HEK293 (cell line): ENCODE results near the gene CDCA3.

Experiments
- CTCF ChIA-PET: fragments of 350-600 bp; formaldehyde crosslinking; extraction: SDS; loops from one replicate; lab custom pipeline; 2021; ENCODE audit warnings: antibody characterized with exemption; lab: Yijun Ruan, JAX
- POLR2A ChIA-PET: fragments of 300-600 bp; formaldehyde crosslinking; extraction: SDS; loops from one replicate; lab custom pipeline; 2020; ENCODE audit warnings: antibody characterized with exemption, inconsistent platforms; lab: Yijun Ruan, JAX
- H3K27ac ChIP-seq: fragments of 200-500 bp; sonication (Bioruptor generic); 2 replicates; pipeline ENCODE4 v1.5.1; 2014; ENCODE audit warnings: low read depth, low read length, control low read depth, inconsistent platforms; ENCODE audit errors: extremely low read depth
- H3K36me3 ChIP-seq, 2 experiments: fragments of 200-500 bp in 1 of 2; sonication (Bioruptor generic) in 1 of 2; 1 replicate in 1 of 2; 2 replicates in 1 of 2; pipeline ENCODE4 v1.5.1; 2014 to 2017; ENCODE audit warnings: inconsistent platforms in 2 of 2, low read length in 2 of 2; ENCODE audit not compliant: control insufficient read depth in 2 of 2, insufficient read depth in 1 of 2
- H3K4me1 ChIP-seq: fragments of 200-500 bp; sonication (Bioruptor generic); 2 replicates; pipeline ENCODE4 v1.5.1; 2014; ENCODE audit warnings: mild to moderate bottlenecking, low read length, inconsistent platforms; ENCODE audit not compliant: control insufficient read depth, insufficient read depth
- H3K4me3 ChIP-seq: 2 replicates; pipeline ENCODE4 v1.5.1; 2011; ENCODE audit warnings: low read depth, mild to moderate bottlenecking, control low read depth, low read length, moderate library complexity
- H3K9me3 ChIP-seq: fragments of 200-500 bp; sonication (Bioruptor generic); 2 replicates; pipeline ENCODE4 v1.5.1; 2014; ENCODE audit warnings: low read depth, low read length, inconsistent platforms; ENCODE audit not compliant: control insufficient read depth, insufficient read depth
- GFI1B ChIP-seq: fragments of 450-650 bp; formaldehyde crosslinking; IDR thresholded peaks from 2 replicates; pipeline ENCODE4 v1.5.1; 2016; ENCODE audit warnings: missing biosample characterization, missing genetic modification characterization
- KLF8 ChIP-seq: fragments of 450-650 bp; formaldehyde crosslinking; IDR thresholded peaks from 2 replicates; pipeline ENCODE4 v1.5.1; 2016; ENCODE audit warnings: missing biosample characterization, missing genetic modification characterization
- TCF7L2 ChIP-seq: IDR thresholded peaks from 2 replicates; pipeline ENCODE4 v1.6.1; 2011; ENCODE audit warnings: low read depth, mild to moderate bottlenecking, inconsistent platforms, low read length, moderate library complexity, borderline replicate concordance
- ZBTB48 ChIP-seq: fragments of 450-650 bp; formaldehyde crosslinking; IDR thresholded peaks from 2 replicates; pipeline ENCODE4 v1.5.1; 2016; ENCODE audit warnings: missing biosample characterization, missing genetic modification characterization
- ZFP41 ChIP-seq: fragments of 450-650 bp; formaldehyde crosslinking; IDR thresholded peaks from 2 replicates; pipeline ENCODE4 v1.5.1; 2016; ENCODE audit warnings: missing biosample characterization, missing genetic modification characterization, borderline replicate concordance
- ZNF280D ChIP-seq: fragments of 450-650 bp; formaldehyde crosslinking; IDR thresholded peaks from 2 replicates; pipeline ENCODE4 v1.5.1; 2016; ENCODE audit warnings: missing biosample characterization, missing genetic modification characterization
- ZNF302 ChIP-seq: fragments of 450-650 bp; formaldehyde crosslinking; IDR thresholded peaks from 2 replicates; pipeline ENCODE4 v1.5.1; 2016; ENCODE audit warnings: missing biosample characterization, missing genetic modification characterization, low read depth
- ZNF37A ChIP-seq: fragments of 450-650 bp; IDR thresholded peaks from 2 replicates; pipeline ENCODE4 v1.5.1; 2018; ENCODE audit warnings: missing biosample characterization, missing genetic modification characterization
- ZNF610 ChIP-seq: fragments of 450-650 bp; formaldehyde crosslinking; IDR thresholded peaks from 2 replicates; pipeline ENCODE4 v1.5.1; 2016; ENCODE audit warnings: missing biosample characterization, missing genetic modification characterization, borderline replicate concordance
- ZNF629 ChIP-seq: fragments of 450-650 bp; formaldehyde crosslinking; IDR thresholded peaks from 2 replicates; pipeline ENCODE4 v1.5.1; 2017; ENCODE audit warnings: missing biosample characterization, missing genetic modification characterization
- TF ChIP-seq, protein P1 (sequence below): fragments of 450-650 bp; formaldehyde crosslinking; IDR thresholded peaks from 2 replicates; pipeline ENCODE4 v1.5.1; 2016; ENCODE audit warnings: missing biosample characterization, missing genetic modification characterization
- TF ChIP-seq, protein P2 (sequence below): fragments of 450-650 bp; formaldehyde crosslinking; IDR thresholded peaks from 2 replicates; pipeline ENCODE4 v1.5.1; 2016; ENCODE audit warnings: missing biosample characterization, missing genetic modification characterization, borderline replicate concordance
- TF ChIP-seq, protein P3 (sequence below): fragments of 450-650 bp; formaldehyde crosslinking; IDR thresholded peaks from 2 replicates; pipeline ENCODE4 v1.5.1; 2016; ENCODE audit warnings: missing biosample characterization, missing genetic modification characterization
- TF ChIP-seq, protein P4 (sequence below): fragments of 450-650 bp; IDR thresholded peaks from 2 replicates; pipeline ENCODE4 v1.5.1; 2018; ENCODE audit warnings: missing biosample characterization, mild to moderate bottlenecking, missing genetic modification characterization
- TF ChIP-seq, protein P5 (sequence below): fragments of 450-650 bp; formaldehyde crosslinking; IDR thresholded peaks from 2 replicates; pipeline ENCODE4 v1.5.1; 2017; ENCODE audit warnings: missing biosample characterization, missing genetic modification characterization

The CDCA3 gene

DNA sequence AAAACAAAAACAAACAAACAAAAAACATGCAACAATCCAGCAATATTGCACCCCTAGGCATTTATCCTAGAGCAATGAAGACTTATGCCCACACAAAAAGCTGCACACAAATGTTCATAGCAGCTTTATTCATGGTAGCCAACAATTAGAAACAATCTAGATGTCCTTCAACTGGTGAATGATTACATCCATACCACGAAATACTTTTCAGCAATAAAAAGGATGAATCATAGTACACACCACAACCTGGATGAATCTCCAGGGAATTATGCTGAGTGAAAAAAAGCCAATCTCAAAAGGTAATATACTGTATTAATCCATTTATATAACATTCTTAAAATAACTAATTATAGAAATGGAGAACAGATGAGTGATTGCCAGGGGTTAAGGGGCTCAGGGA is 43.9 kb downstream of the CDCA3 start (continued):
- TF ChIP-seq ZNF629 (tag by site-specific recombination) (peak; percentile 51; the same call in 1 of the 2 replicates), ZNF280D (tag by site-specific recombination) (no peak)

DNA sequence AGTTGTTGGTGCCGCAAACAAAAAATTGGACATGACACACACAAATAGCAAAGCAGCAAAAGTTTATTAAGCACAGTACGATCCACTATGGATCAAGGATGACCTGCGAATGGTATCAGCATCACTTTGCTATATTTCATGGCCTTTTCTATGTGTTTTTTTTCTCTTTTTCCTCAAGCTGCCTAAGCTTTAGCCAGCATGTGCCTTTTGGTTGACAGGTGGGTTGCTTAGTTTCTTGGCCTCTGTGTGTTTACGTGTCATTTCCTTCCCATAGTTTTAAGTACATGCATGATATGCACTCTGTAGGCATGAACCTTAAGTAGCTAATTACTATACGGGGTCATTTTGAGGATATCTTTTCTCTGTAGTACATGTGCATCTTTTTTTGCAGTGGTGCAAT is 51.9 kb downstream of the CDCA3 start:
- ChIA-PET CTCF (no interaction called here), POLR2A (no interaction called here)

More for the DNA sequence above, 51.9 kb downstream of the CDCA3 start:
- TF ChIP-seq, protein P1, sequence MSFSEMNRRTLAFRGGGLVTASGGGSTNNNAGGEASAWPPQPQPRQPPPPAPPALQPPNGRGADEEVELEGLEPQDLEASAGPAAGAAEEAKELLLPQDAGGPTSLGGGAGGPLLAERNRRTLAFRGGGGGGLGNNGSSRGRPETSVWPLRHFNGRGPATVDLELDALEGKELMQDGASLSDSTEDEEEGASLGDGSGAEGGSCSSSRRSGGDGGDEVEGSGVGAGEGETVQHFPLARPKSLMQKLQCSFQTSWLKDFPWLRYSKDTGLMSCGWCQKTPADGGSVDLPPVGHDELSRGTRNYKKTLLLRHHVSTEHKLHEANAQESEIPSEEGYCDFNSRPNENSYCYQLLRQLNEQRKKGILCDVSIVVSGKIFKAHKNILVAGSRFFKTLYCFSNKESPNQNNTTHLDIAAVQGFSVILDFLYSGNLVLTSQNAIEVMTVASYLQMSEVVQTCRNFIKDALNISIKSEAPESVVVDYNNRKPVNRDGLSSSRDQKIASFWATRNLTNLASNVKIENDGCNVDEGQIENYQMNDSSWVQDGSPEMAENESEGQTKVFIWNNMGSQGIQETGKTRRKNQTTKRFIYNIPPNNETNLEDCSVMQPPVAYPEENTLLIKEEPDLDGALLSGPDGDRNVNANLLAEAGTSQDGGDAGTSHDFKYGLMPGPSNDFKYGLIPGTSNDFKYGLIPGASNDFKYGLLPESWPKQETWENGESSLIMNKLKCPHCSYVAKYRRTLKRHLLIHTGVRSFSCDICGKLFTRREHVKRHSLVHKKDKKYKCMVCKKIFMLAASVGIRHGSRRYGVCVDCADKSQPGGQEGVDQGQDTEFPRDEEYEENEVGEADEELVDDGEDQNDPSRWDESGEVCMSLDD (tag by site-specific recombination) = no peak
- TF ChIP-seq ZBTB48 (tag by site-specific recombination) (no peak), KLF8 (tag by site-specific recombination) (no peak), TCF7L2 (no peak), ZNF302 (tag by site-specific recombination) (no peak), ZNF37A (tag by site-specific recombination) (no peak), ZNF610 (tag by site-specific recombination) (no peak), ZFP41 (tag by site-specific recombination) (no peak), GFI1B (tag by site-specific recombination) (no peak), ZNF629 (tag by site-specific recombination) (no peak)
- TF ChIP-seq, protein P2, sequence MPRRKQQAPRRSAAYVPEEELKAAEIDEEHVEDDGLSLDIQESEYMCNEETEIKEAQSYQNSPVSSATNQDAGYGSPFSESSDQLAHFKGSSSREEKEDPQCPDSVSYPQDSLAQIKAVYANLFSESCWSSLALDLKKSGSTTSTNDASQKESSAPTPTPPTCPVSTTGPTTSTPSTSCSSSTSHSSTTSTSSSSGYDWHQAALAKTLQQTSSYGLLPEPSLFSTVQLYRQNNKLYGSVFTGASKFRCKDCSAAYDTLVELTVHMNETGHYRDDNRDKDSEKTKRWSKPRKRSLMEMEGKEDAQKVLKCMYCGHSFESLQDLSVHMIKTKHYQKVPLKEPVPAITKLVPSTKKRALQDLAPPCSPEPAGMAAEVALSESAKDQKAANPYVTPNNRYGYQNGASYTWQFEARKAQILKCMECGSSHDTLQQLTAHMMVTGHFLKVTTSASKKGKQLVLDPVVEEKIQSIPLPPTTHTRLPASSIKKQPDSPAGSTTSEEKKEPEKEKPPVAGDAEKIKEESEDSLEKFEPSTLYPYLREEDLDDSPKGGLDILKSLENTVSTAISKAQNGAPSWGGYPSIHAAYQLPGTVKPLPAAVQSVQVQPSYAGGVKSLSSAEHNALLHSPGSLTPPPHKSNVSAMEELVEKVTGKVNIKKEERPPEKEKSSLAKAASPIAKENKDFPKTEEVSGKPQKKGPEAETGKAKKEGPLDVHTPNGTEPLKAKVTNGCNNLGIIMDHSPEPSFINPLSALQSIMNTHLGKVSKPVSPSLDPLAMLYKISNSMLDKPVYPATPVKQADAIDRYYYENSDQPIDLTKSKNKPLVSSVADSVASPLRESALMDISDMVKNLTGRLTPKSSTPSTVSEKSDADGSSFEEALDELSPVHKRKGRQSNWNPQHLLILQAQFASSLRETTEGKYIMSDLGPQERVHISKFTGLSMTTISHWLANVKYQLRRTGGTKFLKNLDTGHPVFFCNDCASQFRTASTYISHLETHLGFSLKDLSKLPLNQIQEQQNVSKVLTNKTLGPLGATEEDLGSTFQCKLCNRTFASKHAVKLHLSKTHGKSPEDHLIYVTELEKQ (tag by site-specific recombination) = no peak
- TF ChIP-seq, protein P3, sequence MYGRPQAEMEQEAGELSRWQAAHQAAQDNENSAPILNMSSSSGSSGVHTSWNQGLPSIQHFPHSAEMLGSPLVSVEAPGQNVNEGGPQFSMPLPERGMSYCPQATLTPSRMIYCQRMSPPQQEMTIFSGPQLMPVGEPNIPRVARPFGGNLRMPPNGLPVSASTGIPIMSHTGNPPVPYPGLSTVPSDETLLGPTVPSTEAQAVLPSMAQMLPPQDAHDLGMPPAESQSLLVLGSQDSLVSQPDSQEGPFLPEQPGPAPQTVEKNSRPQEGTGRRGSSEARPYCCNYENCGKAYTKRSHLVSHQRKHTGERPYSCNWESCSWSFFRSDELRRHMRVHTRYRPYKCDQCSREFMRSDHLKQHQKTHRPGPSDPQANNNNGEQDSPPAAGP (tag by site-specific recombination) = no peak
- TF ChIP-seq, protein P4, sequence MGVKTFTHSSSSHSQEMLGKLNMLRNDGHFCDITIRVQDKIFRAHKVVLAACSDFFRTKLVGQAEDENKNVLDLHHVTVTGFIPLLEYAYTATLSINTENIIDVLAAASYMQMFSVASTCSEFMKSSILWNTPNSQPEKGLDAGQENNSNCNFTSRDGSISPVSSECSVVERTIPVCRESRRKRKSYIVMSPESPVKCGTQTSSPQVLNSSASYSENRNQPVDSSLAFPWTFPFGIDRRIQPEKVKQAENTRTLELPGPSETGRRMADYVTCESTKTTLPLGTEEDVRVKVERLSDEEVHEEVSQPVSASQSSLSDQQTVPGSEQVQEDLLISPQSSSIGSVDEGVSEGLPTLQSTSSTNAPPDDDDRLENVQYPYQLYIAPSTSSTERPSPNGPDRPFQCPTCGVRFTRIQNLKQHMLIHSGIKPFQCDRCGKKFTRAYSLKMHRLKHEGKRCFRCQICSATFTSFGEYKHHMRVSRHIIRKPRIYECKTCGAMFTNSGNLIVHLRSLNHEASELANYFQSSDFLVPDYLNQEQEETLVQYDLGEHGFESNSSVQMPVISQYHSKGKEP (tag by site-specific recombination) = no peak
- TF ChIP-seq, protein P5, sequence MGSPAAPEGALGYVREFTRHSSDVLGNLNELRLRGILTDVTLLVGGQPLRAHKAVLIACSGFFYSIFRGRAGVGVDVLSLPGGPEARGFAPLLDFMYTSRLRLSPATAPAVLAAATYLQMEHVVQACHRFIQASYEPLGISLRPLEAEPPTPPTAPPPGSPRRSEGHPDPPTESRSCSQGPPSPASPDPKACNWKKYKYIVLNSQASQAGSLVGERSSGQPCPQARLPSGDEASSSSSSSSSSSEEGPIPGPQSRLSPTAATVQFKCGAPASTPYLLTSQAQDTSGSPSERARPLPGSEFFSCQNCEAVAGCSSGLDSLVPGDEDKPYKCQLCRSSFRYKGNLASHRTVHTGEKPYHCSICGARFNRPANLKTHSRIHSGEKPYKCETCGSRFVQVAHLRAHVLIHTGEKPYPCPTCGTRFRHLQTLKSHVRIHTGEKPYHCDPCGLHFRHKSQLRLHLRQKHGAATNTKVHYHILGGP (tag by site-specific recombination) = no peak
- Histone ChIP-seq H3K36me3 (no peaks in the 10 kb centered on the region), H3K9me3 (no peaks in the 10 kb centered on the region), H3K4me1 (no peaks in the 10 kb centered on the region), H3K4me3 (no peak overlapping the region), H3K27ac (no peak overlapping the region)
